ENCODE data around the gene TBC1D14. TPM values are rescaled to one million over a fixed set of nuclear protein-coding genes. Genes with fewer than 3 reads are reported as not detected.
"Not testable (repeated sequence)": the region's sequence is repeated elsewhere in the genome, so short reads cannot be mapped to it uniquely, and the experiment has no call there.

Gene TBC1D14
- total RNA-seq, 2 experiments from 2014 or later = 37.1 to 37.3 TPM

GRCh38 chr4:6901669-6902317 lies 7.8 kb upstream of the TBC1D14 start:
- Mint-ChIP-seq H3K9me3 (no peaks in the 10 kb centered on the region), H3K27me3 (no peaks in the 10 kb centered on the region), H3K27ac (peak overlapping the region; percentile 54), H3K4me1 (ENCODE audit: low read depth) (peaks cover 35% of the 10 kb centered on the region), H3K4me3 (no peak overlapping the region), H3K36me3 (no peaks in the 10 kb centered on the region)
- intact Hi-C loops (cut with micrococcal nuclease) = loop anchor here (10.0 kb wide), 1 partner anchor 283 kb away; no protein-coding TSS in a partner anchor
- CTCF ChIA-PET = no interaction called here
- no peak for DNase-seq
- POLR2A ChIA-PET = no interaction called here

DNA sequence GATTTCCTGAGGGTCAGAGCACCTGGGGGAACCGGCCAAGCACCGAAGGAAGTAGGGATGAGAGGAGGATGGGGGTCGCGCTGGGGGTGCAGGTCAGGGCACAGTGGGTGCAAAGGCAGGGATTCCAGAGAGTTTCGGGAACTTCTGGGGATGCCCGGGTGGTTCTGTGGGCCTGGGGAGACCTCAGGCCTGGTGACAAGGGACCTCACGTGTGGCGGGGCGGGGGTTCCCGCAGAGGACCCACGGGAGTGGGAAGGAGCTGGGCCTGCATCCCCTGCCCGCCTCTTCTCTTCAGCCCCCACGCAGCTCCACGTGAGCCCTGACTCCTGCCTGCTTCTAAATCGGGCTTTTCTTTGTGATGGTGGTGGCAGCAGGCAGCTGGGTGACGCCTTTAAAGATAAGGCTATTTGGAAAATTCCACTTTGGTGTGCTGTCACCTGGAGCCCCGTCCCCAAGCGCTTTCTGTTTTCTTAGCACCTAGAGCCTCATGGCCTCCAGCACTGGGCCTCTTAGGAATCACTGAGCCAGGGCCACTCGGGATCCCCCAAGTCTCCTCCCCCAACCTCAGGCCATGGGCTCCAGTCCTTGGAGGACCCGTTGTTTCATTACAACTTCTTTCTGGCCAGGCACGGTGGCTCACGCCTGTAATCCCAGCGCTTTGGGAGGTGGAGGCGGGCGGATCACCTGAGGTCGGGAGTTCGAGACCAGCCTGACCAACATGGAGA lies 7.1 kb upstream of the TBC1D14 start:
- no peaks in the 10 kb centered on the region for H3K9me3 Mint-ChIP-seq
- CTCF ChIA-PET = no interaction called here
- POLR2A ChIA-PET = no interaction called here
- no peaks in the 10 kb centered on the region for H3K27me3 Mint-ChIP-seq
- intact Hi-C loops (cut with micrococcal nuclease) = loop anchor here (10.0 kb wide), 1 partner anchor 282 kb away; no protein-coding TSS in a partner anchor
- H3K27ac Mint-ChIP-seq = no peak overlapping the region
- DNase-seq = no peak
- H3K4me3 Mint-ChIP-seq = no peak overlapping the region
- H3K36me3 Mint-ChIP-seq = no peaks in the 10 kb centered on the region
- H3K4me1 Mint-ChIP-seq (ENCODE audit: low read depth) = peaks cover 37% of the 10 kb centered on the region

DNA sequence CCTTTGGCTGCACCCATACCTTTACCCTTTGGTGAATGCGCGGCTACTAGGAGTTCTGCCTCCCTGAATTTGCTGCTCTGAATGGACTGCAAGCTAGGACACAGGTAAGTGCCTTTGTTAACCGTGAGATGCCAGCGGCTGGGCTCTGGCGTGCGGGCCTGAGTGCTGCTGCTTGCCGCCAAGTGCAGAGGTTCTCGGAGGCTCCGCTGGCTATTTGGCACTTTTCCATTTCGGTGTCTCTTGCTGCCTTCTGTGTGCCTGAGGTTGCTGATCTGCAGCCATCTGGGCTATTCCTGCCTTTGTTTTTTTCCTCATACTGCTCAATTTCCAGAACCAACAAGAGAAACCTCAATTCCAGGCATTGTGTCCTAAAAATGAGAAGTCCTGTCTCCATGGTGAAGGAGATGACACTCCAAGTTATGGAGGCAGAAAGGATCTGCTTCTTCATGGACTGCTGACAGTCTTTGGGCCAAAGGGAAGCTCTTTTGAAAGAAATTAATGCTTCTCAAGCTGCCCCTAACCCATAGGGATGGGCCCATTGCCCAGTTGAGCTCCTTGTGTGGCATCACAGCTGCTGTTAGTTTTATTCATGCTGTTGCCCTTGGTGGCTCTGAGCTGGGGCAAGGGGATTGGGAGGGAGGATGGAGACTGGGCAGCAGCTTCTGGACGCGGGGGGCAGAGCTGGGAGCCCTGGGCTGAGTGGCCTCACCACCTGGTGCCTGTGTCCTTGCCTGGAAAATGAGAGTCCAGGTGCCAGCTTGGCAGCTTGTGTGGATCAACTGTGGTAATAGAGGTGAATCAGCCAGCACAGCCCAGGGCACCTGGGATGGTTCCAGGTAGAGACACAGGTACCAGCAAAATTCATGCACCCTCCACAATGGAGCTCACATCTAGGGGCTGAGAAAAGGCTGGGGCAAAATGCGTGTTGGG lies 3.8 kb upstream of the TBC1D14 start:
- Mint-ChIP-seq H3K9me3 (no peaks in the 10 kb centered on the region), H3K27ac (no peak overlapping the region), H3K4me1 (ENCODE audit: low read depth) (peaks cover 34% of the 10 kb centered on the region), H3K4me3 (no peak overlapping the region), H3K27me3 (no peaks in the 10 kb centered on the region), H3K36me3 (no peaks in the 10 kb centered on the region)
- POLR2A ChIA-PET = interaction anchor here (1.0 kb wide), 1 partner anchor 11 kb away, joined by 3 read pairs; no protein-coding TSS in a partner anchor
- no peak for DNase-seq
- CTCF ChIA-PET = interaction anchor here (0.6 to 2.3 kb wide), 3 partner anchors 11 to 53 kb away, joined by 3 to 5 read pairs (median 5); no protein-coding TSS in a partner anchor
- intact Hi-C loops (cut with micrococcal nuclease) = loop anchor here (2.0 to 10.0 kb wide), 2 partner anchors 123 to 279 kb away; partner anchors contain the start of gene KIAA0232

DNA sequence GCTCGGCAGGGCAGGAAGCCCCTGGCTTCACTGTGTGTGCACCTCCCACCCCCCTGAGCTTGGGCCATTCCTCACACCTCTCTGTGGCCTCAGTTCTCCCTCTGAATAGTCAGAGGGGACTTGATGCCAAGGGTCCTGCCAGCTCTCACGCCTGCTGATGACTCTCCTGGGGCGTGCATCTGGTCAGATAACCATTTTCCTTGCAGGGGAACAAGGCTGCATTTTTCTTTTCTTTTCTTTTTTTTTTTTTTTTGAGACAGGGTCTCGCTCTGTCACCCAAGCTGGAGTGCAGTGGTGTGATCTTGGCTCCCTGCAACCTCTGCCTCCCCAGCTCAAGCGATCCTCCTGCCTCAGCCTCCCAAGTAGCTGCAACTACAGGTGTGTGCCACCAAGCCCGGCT lies 3.1 kb upstream of the TBC1D14 start:
- H3K27me3 Mint-ChIP-seq, H3K4me3 Mint-ChIP-seq, H3K36me3 Mint-ChIP-seq, H3K9me3 Mint-ChIP-seq, DNase-seq, H3K27ac Mint-ChIP-seq: not testable (repeated sequence)
- H3K4me1 Mint-ChIP-seq (ENCODE audit: low read depth) = peaks cover 41% of the 10 kb centered on the region
- CTCF ChIA-PET = interaction anchor here (0.6 to 1.6 kb wide), 4 partner anchors 10 to 165 kb away, joined by 3 to 5 read pairs (median 3); no protein-coding TSS in a partner anchor
- POLR2A ChIA-PET = interaction anchor here (1.0 kb wide), 1 partner anchor 10 kb away, joined by 3 read pairs; no protein-coding TSS in a partner anchor
- intact Hi-C loops (cut with micrococcal nuclease) = loop anchor here (10.0 kb wide), 1 partner anchor 278 kb away; no protein-coding TSS in a partner anchor

DNA sequence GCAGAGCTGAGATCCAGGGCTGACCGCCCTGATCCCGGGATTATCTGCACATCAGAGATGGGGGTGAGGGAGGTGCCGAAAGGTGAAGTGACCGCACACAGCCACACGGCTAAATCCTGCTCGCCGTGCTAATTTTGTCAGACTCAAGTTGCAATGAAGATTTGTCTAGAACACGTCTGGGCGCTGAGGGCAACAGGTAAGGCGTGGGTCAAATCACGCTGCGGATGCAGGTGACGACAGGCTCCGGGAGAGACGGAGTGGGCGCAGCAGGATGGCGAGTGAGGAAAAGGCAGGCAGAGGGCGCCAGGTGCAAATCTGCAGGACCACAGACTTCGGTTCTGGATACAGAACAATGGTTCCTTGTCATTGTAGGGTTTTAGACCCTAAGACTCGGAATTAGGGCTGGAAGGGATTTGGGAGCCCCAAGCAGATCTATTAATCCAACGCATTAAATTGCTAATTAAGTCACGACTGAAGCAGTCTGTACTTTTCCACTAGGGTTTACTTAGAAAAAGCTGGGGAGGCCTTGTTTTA lies 1.9 kb upstream of the TBC1D14 start:
- ChIA-PET POLR2A (interaction anchor here (2.0 kb wide), 1 partner anchor 8 kb away, joined by 26 read pairs; no protein-coding TSS in a partner anchor), CTCF (interaction anchor here (1.0 to 3.0 kb wide), 8 partner anchors 8 to 164 kb away, joined by 3 to 13 read pairs (median 5); no protein-coding TSS in a partner anchor)
- H3K4me1 Mint-ChIP-seq (ENCODE audit: low read depth) = peaks cover 49% of the 10 kb centered on the region
- H3K27ac Mint-ChIP-seq = no peak overlapping the region
- peak overlapping the region; percentile 12 for H3K4me3 Mint-ChIP-seq
- DNase-seq = peak; percentile 53
- no peaks in the 10 kb centered on the region for H3K27me3 Mint-ChIP-seq
- no peaks in the 10 kb centered on the region for H3K9me3 Mint-ChIP-seq
- intact Hi-C loops (cut with micrococcal nuclease) = loop anchor here (10.0 kb wide), 1 partner anchor 277 kb away; no protein-coding TSS in a partner anchor
- peaks cover 2% of the 10 kb centered on the region for H3K36me3 Mint-ChIP-seq

DNA sequence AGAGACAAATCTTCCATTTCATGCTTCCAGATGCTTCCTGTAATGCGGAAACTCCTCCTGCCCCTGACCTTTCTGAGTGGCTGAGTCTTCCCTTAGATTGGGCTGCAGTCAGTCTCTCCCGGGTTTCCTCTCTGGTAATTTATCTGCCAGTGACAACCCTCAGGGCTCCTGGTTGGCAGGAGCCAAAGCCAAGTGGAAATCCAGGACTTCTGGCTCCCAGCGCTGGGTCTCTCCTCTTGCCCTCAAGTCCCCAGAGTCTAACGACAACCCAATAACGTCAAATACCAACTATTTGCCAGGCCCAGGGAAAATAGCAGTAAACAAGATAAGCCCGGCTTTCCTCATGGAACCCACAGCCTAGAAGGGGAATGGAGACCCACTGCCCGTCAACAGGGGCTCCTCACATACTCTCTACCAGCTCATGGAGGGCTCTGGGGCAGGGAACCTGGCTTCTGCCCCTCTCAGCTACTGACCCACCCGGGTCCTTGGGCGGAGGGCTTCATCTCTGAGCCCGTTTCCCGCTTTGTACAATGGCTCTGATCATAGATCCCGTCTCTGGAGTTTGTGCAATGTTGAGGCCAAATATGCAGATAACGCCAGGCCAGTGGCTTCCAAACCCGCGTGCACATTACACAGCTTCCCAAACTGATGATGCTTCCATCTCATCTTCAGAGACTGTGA lies 1.1 kb upstream of the TBC1D14 start:
- H3K4me3 Mint-ChIP-seq = peak overlapping the region; percentile 82
- H3K27ac Mint-ChIP-seq = peak overlapping the region; percentile 74
- DNase-seq = no peak
- H3K9me3 Mint-ChIP-seq = no peaks in the 10 kb centered on the region
- peaks cover 54% of the 10 kb centered on the region for H3K4me1 Mint-ChIP-seq (ENCODE audit: low read depth)
- H3K36me3 Mint-ChIP-seq = peaks cover 2% of the 10 kb centered on the region
- H3K27me3 Mint-ChIP-seq = no peaks in the 10 kb centered on the region
- ChIA-PET CTCF (interaction anchor here (0.9 to 3.0 kb wide), 16 partner anchors 9 to 192 kb away, joined by 3 to 13 read pairs (median 5); partner anchors contain the start of gene TADA2B), POLR2A (interaction anchor here (0.8 to 2.7 kb wide), 13 partner anchors 9 to 266 kb away, joined by 3 to 26 read pairs (median 5); partner anchors contain the start of genes GRPEL1 and TADA2B)
- intact Hi-C loops (cut with micrococcal nuclease) = loop anchor here (1.0 to 10.0 kb wide), 3 partner anchors 79 to 276 kb away; partner anchors contain the start of gene GRPEL1

DNA sequence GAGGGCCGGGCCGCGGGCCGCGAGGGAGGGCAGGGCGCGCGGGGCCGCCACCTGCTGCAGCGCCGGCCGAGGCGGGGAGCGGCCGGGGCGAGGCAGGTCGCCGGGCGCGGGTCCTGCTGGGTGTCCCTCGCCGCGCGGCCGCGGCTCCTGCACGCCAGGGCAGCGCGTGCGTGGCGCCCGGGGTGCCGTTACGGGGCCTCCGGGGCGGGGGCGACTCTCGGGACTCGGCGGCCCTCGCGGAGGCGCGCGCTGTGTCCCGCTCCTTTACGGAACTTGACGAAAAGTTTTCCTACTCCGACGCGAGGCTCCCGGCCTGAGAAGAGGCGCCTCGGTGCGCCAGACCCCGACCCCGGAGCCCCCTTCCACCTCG lies 329 bp downstream of the TBC1D14 start:
- Mint-ChIP-seq H3K4me3 (peak overlapping the region; percentile 94), H3K9me3 (no peaks in the 10 kb centered on the region), H3K36me3 (peaks cover 2% of the 10 kb centered on the region), H3K27me3 (no peaks in the 10 kb centered on the region), H3K27ac (peak overlapping the region; percentile 89), H3K4me1 (ENCODE audit: low read depth) (peaks cover 56% of the 10 kb centered on the region)
- POLR2A ChIA-PET = interaction anchor here (0.7 to 2.7 kb wide), 16 partner anchors 10 to 277 kb away, joined by 3 to 26 read pairs (median 4); partner anchors contain the start of genes GRPEL1 and TADA2B
- peak; percentile 54 for DNase-seq
- CTCF ChIA-PET = interaction anchor here (1.2 to 3.0 kb wide), 7 partner anchors 10 to 193 kb away, joined by 3 to 13 read pairs (median 8); partner anchors contain the start of gene TADA2B
- intact Hi-C loops (cut with micrococcal nuclease) = loop anchor here (1.0 to 10.0 kb wide), 3 partner anchors 77 to 275 kb away; partner anchors contain the start of gene GRPEL1

DNA sequence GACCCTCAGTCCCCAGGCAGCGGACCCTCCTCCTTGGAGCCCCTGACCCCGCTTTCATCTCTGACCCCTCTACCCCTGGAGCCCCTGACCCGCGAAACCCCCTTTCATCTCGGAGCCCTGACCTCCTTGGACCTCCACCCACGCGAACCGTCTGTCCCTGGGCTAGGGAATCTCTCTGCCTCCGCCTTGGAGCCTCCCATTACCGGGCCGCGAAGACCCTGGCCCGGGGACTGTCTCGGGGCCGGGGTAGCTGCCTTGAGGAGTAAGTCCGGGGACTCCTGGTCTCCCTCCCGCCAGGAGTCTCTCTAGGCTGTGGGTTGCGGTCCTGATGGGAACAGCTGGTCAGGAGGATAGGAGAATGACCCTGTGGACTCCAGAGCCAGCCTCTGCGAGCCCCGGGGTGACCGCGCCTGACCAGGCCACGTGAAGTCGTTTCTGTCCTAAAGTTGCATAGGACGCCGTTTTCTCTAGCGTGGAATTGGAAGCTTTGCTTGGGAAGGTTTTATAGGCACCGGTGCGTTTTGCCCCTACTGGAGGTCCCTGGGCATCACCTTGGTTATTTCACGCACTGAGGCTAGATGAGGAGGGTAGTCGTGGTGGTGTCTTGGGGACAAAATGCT lies 824 bp downstream of the TBC1D14 start:
- Mint-ChIP-seq H3K4me1 (ENCODE audit: low read depth) (peaks cover 60% of the 10 kb centered on the region), H3K4me3 (peak overlapping the region; percentile 94), H3K27ac (peak overlapping the region; percentile 89), H3K27me3 (no peaks in the 10 kb centered on the region), H3K9me3 (no peaks in the 10 kb centered on the region), H3K36me3 (peaks cover 2% of the 10 kb centered on the region)
- CTCF ChIA-PET = interaction anchor here (2.5 to 3.0 kb wide), 2 partner anchors 11 to 76 kb away, joined by 8 to 13 read pairs; no protein-coding TSS in a partner anchor
- no peak for DNase-seq
- POLR2A ChIA-PET = interaction anchor here (0.9 to 2.7 kb wide), 3 partner anchors 10 to 157 kb away, joined by 3 to 9 read pairs (median 3); partner anchors contain the start of gene GRPEL1
- intact Hi-C loops (cut with micrococcal nuclease) = no loop called here

GRCh38 chr4:6910960-6911874 lies 1.6 kb downstream of the TBC1D14 start:
- Mint-ChIP-seq H3K27ac (peak overlapping the region; percentile 89), H3K27me3 (no peaks in the 10 kb centered on the region), H3K4me1 (ENCODE audit: low read depth) (peaks cover 67% of the 10 kb centered on the region), H3K36me3 (peaks cover 2% of the 10 kb centered on the region), H3K9me3 (no peaks in the 10 kb centered on the region), H3K4me3 (peak overlapping the region; percentile 94)
- intact Hi-C loops (cut with micrococcal nuclease) = no loop called here
- DNase-seq = no peak
- ChIA-PET POLR2A (interaction anchor here (0.9 to 2.7 kb wide), 3 partner anchors 9 to 157 kb away, joined by 3 to 9 read pairs (median 3); partner anchors contain the start of gene GRPEL1), CTCF (interaction anchor here (0.8 to 3.0 kb wide), 7 partner anchors 11 to 158 kb away, joined by 3 to 13 read pairs (median 4); partner anchors contain the start of gene TADA2B)

Data from activated CD4-positive, alpha-beta memory T cell treated with anti-CD3 and anti-CD28 coated beads for 36 hours (primary cell).